ENCODE results near the gene COA3. TPM values are rescaled to one million over a fixed set of nuclear protein-coding genes. Genes with fewer than 3 reads are reported as not detected.

Gene COA3
- total RNA-seq, 1 experiment from 2014 or later: 74.2 TPM

GRCh38 chr17:42754782-42755181 is 43.7 kb downstream of the COA3 start:
- Histone ChIP-seq H2AK5ac (ENCODE audit: insufficient read length, low read length) (no peak overlapping the region), H4K91ac (ENCODE audit: insufficient read length, low read depth, low read length) (no peak overlapping the region), H2BK5ac (ENCODE audit: insufficient read length, low read length) (no peak overlapping the region), H2BK120ac (ENCODE audit: low read depth, low read length, poor library complexity, severe bottlenecking) (no peak overlapping the region), H3K9me3 (ENCODE audit: control insufficient read depth, low read depth, low read length) (no peaks in the 10 kb centered on the region), H3K23ac (ENCODE audit: insufficient read length, low read depth, low read length) (no peak overlapping the region), H3K14ac (ENCODE audit: insufficient read depth, low read length) (no peak overlapping the region), H3K79me1 (ENCODE audit: insufficient read depth, low read depth, low read length, poor library complexity, severe bottlenecking) (no peaks in the 10 kb centered on the region), H3K27ac (ENCODE audit: insufficient read length, low read depth, low read length) (no peak overlapping the region), H3K4ac (ENCODE audit: low read depth, low read length) (no peak overlapping the region), H3K18ac (ENCODE audit: insufficient read length, low read depth, low read length) (no peak overlapping the region), H4K8ac (replicated peaks; ENCODE audit: insufficient read length, low read depth, low read length) (no peak overlapping the region), H2AFZ (ENCODE audit: low read length) (no peak overlapping the region), H3K23me2 (ENCODE audit: insufficient read length, low read depth, low read length, poor library complexity, severe bottlenecking) (no peaks in the 10 kb centered on the region), H3K4me1 (ENCODE audit: insufficient read depth, low read length) (no peaks in the 10 kb centered on the region), H4K5ac (ENCODE audit: insufficient read length, low read depth, low read length) (no peak overlapping the region), H3K9ac (ENCODE audit: extremely low read depth, insufficient read length, low read length) (no peak overlapping the region), H3K4me2 (ENCODE audit: insufficient read depth, insufficient read length, low read length) (no peak overlapping the region), H2BK15ac (ENCODE audit: low read depth, low read length) (no peak overlapping the region), H3K56ac (ENCODE audit: insufficient read length, low read depth, low read length) (no peak overlapping the region), H4K20me1 (ENCODE audit: control insufficient read depth, insufficient read depth, insufficient read length) (no peaks in the 10 kb centered on the region), H3K27me3 (ENCODE audit: insufficient read depth, low read length) (peaks cover 4% of the 10 kb centered on the region; the same call in 1 of the 2 replicates), H3T11ph (ENCODE audit: low read length) (no peak overlapping the region), H2BK12ac (ENCODE audit: insufficient read length, low read depth, low read length) (no peak overlapping the region), H3K79me2 (ENCODE audit: insufficient read depth, low read length) (no peaks in the 10 kb centered on the region), H2BK20ac (ENCODE audit: low read depth, low read length, poor library complexity, severe bottlenecking) (no peak overlapping the region)
- Mint-ChIP-seq H3K27me3 (ENCODE audit: low read depth) (peaks cover 28% of the 10 kb centered on the region), H3K27ac (no peak overlapping the region), H3K4me1 (no peaks in the 10 kb centered on the region), H3K36me3 (ENCODE audit: insufficient read depth in 1 of 3, low read depth in 3 of 3) (no peaks in the 10 kb centered on the region), H3K9me3 (no peaks in the 10 kb centered on the region), H3K4me3 (no peak overlapping the region)
- WGBS (ENCODE audit: extremely low coverage, insufficient read length, low lambda C conversion rate): no CpG with 5 or more reads among the region's 3 CpGs
- no peak for DNase-seq
- TF ChIP-seq CTCF (conservative IDR thresholded peaks at IDR 0.05): no peak

Data from H9 (cell line).